Limb (tissue), 2 donors: Measurements from ENCODE around the gene LTO1.
A peak's percentile ranks its signal among the peaks of the same experiment; 100 is the strongest.

ENCODE experiments used
- DNase-seq, 2 donors: peaks; one replicate each; pipeline ENCODE4 v3.0.0-alpha.2; 2016; ENCODE audit errors: extremely low spot score in 2 of 2

The LTO1 gene

GRCh38 chr11:69658626-69659450 is 16.3 kb downstream of the LTO1 start:
- no peak for DNase-seq

- no peak for DNase-seq
These were observed 17.1 kb downstream of the LTO1 start for GRCh38 chr11:69657911-69658625.

GRCh38 chr11:69657456-69657910 is 17.7 kb downstream of the LTO1 start:
- no peak for DNase-seq

GRCh38 chr11:69656536-69657455 is 18.4 kb downstream of the LTO1 start:
- peak in 1 of 2 donors; percentile 12 for DNase-seq

GRCh38 chr11:69655479-69656428 is 19.4 kb downstream of the LTO1 start:
- DNase-seq, result peak in 1 of 2 donors; percentile 26

GRCh38 chr11:69654660-69655478 is 20.3 kb downstream of the LTO1 start:
- peak in 1 of 2 donors; percentile 28 for DNase-seq

- no peak for DNase-seq
These were observed 21.0 kb downstream of the LTO1 start for GRCh38 chr11:69654001-69654659.

- DNase-seq, result no peak
These were observed 21.7 kb downstream of the LTO1 start for GRCh38 chr11:69653406-69653960.

- DNase-seq, result no peak
These were observed 22.2 kb downstream of the LTO1 start for GRCh38 chr11:69652999-69653398.

- DNase-seq, result no peak
These were observed 23.1 kb downstream of the LTO1 start for GRCh38 chr11:69651834-69652620.

- no peak for DNase-seq
These were observed 24.3 kb downstream of the LTO1 start for GRCh38 chr11:69650832-69651344.

- no peak for DNase-seq
These were observed 24.9 kb downstream of the LTO1 start for GRCh38 chr11:69650081-69650831.

GRCh38 chr11:69649576-69649900 is 25.6 kb downstream of the LTO1 start:
- DNase-seq, result no peak

GRCh38 chr11:69648679-69649575 is 26.2 kb downstream of the LTO1 start:
- DNase-seq, result no peak

- no peak for DNase-seq
These were observed 27.2 kb downstream of the LTO1 start for GRCh38 chr11:69647761-69648497.
